ENCODE results near the gene CPNE6. TPM values are rescaled to one million over a fixed set of nuclear protein-coding genes. Genes with fewer than 3 reads are reported as not detected.

Gene CPNE6
- total and polyA plus RNA-seq, 2 of the 13 experiments (the other 11 are each of a cell fraction or from before 2014, with no cell fraction given), result not detected

DNA sequence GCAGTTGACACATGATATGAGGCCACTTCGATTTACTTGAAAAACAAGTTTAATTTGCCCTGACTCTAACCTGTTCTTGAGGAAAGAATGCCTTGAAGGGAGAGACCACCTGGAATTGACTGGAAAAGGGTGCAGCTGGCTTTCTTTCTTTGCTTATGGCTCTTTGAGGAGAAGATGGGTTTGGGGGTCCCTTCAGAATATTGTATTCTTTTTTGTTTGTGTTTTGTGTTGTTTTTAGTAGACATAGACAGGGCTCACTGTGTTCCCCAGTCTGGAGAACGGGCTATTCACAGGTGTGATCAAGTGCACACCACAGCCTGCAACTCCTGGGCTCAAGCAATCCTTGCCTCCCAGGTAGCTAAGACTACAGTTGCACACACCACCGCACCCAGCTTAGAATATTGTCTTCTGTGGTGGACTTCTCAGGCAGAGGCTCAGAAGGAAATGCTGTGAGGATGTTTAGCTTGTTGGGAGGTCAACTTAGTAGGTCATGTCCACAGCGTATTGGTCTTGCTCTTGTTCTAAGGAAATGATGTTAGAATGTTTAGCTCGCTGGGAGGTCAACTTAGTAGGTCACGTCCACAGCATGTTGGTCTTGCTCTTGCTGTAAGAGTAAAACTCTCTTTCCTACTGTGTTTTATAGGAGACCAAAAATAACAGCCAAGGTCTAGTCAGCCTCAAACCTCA is 44.9 kb downstream of the CPNE6 start (continued):
- TF ChIP-seq, protein P1, sequence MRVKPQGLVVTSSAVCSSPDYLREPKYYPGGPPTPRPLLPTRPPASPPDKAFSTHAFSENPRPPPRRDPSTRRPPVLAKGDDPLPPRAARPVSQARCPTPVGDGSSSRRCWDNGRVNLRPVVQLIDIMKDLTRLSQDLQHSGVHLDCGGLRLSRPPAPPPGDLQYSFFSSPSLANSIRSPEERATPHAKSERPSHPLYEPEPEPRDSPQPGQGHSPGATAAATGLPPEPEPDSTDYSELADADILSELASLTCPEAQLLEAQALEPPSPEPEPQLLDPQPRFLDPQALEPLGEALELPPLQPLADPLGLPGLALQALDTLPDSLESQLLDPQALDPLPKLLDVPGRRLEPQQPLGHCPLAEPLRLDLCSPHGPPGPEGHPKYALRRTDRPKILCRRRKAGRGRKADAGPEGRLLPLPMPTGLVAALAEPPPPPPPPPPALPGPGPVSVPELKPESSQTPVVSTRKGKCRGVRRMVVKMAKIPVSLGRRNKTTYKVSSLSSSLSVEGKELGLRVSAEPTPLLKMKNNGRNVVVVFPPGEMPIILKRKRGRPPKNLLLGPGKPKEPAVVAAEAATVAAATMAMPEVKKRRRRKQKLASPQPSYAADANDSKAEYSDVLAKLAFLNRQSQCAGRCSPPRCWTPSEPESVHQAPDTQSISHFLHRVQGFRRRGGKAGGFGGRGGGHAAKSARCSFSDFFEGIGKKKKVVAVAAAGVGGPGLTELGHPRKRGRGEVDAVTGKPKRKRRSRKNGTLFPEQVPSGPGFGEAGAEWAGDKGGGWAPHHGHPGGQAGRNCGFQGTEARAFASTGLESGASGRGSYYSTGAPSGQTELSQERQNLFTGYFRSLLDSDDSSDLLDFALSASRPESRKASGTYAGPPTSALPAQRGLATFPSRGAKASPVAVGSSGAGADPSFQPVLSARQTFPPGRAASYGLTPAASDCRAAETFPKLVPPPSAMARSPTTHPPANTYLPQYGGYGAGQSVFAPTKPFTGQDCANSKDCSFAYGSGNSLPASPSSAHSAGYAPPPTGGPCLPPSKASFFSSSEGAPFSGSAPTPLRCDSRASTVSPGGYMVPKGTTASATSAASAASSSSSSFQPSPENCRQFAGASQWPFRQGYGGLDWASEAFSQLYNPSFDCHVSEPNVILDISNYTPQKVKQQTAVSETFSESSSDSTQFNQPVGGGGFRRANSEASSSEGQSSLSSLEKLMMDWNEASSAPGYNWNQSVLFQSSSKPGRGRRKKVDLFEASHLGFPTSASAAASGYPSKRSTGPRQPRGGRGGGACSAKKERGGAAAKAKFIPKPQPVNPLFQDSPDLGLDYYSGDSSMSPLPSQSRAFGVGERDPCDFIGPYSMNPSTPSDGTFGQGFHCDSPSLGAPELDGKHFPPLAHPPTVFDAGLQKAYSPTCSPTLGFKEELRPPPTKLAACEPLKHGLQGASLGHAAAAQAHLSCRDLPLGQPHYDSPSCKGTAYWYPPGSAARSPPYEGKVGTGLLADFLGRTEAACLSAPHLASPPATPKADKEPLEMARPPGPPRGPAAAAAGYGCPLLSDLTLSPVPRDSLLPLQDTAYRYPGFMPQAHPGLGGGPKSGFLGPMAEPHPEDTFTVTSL (CRISPR knock-in tag; IDR thresholded peaks at IDR 0.05; ENCODE audit: borderline replicate concordance), result no peak
- TF ChIP-seq ZNF501 (CRISPR knock-in tag; IDR thresholded peaks at IDR 0.05) (no peak; the same call in 1 of the 2 replicates), RAD21 (CRISPR knock-in tag; IDR thresholded peaks at IDR 0.05) (no peak), RCOR2 (CRISPR knock-in tag; IDR thresholded peaks at IDR 0.05) (no peak), TBP (CRISPR knock-in tag; IDR thresholded peaks at IDR 0.05) (no peak), ZFYVE20 (CRISPR knock-in tag; IDR thresholded peaks at IDR 0.05; ENCODE audit: borderline replicate concordance, low read depth) (no peak), MAFG (CRISPR knock-in tag; IDR thresholded peaks at IDR 0.05) (no peak), GABPB1 (CRISPR knock-in tag; IDR thresholded peaks at IDR 0.05) (no peak), DMAP1 (CRISPR knock-in tag; IDR thresholded peaks at IDR 0.05) (no peak), RFX3 (CRISPR knock-in tag; IDR thresholded peaks at IDR 0.05) (no peak), MYC (CRISPR knock-in tag; IDR thresholded peaks at IDR 0.05; ENCODE audit: borderline replicate concordance) (no peak), ZFP82 (CRISPR knock-in tag; IDR thresholded peaks at IDR 0.05; ENCODE audit: borderline replicate concordance) (no peak), U2AF2 (IDR thresholded peaks at IDR 0.05; ENCODE audit: low read depth, low read length) (no peak), ARNT (IDR thresholded peaks at IDR 0.05) (no peak), ZNF670 (CRISPR knock-in tag; IDR thresholded peaks at IDR 0.05; ENCODE audit: borderline replicate concordance) (no peak), NFE2 (CRISPR knock-in tag; IDR thresholded peaks at IDR 0.05) (no peak), ZNF841 (CRISPR knock-in tag; IDR thresholded peaks at IDR 0.05; ENCODE audit: borderline replicate concordance) (no peak), AHR (CRISPR knock-in tag; IDR thresholded peaks at IDR 0.05) (no peak), TCF12 (IDR thresholded peaks at IDR 0.05) (no peak), TCF12 (CRISPR knock-in tag; IDR thresholded peaks at IDR 0.05) (no peak)
- TF ChIP-seq, protein P2, sequence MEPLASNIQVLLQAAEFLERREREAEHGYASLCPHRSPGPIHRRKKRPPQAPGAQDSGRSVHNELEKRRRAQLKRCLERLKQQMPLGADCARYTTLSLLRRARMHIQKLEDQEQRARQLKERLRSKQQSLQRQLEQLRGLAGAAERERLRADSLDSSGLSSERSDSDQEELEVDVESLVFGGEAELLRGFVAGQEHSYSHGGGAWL (CRISPR knock-in tag; IDR thresholded peaks at IDR 0.05), result no peak
- TF ChIP-seq, protein P3, sequence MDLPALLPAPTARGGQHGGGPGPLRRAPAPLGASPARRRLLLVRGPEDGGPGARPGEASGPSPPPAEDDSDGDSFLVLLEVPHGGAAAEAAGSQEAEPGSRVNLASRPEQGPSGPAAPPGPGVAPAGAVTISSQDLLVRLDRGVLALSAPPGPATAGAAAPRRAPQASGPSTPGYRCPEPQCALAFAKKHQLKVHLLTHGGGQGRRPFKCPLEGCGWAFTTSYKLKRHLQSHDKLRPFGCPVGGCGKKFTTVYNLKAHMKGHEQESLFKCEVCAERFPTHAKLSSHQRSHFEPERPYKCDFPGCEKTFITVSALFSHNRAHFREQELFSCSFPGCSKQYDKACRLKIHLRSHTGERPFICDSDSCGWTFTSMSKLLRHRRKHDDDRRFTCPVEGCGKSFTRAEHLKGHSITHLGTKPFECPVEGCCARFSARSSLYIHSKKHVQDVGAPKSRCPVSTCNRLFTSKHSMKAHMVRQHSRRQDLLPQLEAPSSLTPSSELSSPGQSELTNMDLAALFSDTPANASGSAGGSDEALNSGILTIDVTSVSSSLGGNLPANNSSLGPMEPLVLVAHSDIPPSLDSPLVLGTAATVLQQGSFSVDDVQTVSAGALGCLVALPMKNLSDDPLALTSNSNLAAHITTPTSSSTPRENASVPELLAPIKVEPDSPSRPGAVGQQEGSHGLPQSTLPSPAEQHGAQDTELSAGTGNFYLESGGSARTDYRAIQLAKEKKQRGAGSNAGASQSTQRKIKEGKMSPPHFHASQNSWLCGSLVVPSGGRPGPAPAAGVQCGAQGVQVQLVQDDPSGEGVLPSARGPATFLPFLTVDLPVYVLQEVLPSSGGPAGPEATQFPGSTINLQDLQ (CRISPR knock-in tag; IDR thresholded peaks at IDR 0.05), result no peak
- TF ChIP-seq, protein P4, sequence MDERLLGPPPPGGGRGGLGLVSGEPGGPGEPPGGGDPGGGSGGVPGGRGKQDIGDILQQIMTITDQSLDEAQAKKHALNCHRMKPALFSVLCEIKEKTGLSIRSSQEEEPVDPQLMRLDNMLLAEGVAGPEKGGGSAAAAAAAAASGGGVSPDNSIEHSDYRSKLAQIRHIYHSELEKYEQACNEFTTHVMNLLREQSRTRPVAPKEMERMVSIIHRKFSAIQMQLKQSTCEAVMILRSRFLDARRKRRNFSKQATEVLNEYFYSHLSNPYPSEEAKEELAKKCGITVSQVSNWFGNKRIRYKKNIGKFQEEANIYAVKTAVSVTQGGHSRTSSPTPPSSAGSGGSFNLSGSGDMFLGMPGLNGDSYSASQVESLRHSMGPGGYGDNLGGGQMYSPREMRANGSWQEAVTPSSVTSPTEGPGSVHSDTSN (CRISPR knock-in tag; IDR thresholded peaks at IDR 0.05), result no peak

Measured in HepG2 (cell line).